HepG2 (cell line): ENCODE results near the gene CCSER2. TPM values are rescaled to one million over a fixed set of nuclear protein-coding genes. Genes with fewer than 3 reads are reported as not detected.

Experiments
- DNMT1 ChIP-seq: sonication (generic); formaldehyde crosslinking; IDR thresholded peaks from 2 replicates; pipeline ENCODE4 v1.5.1; 2020; ENCODE audit warnings: mild to moderate bottlenecking, missing genetic modification reagents
- EZH2 ChIP-seq: conservative IDR thresholded peaks from 2 replicates; pipeline ENCODE4 v1.6.1; 2012; ENCODE audit warnings: mild to moderate bottlenecking, low read depth, low read length, moderate library complexity
- MIER3 ChIP-seq: IDR thresholded peaks from 2 replicates; pipeline ENCODE4 v1.6.1; 2016; ENCODE audit warnings: missing compliant biosample characterization, borderline replicate concordance
- PHF8 ChIP-seq: sonication (generic); formaldehyde crosslinking; IDR thresholded peaks from 2 replicates; pipeline ENCODE4 v1.5.0; 2020; ENCODE audit warnings: missing genetic modification reagents
- SRSF4 ChIP-seq: fragments of 200-400 bp; formaldehyde crosslinking; IDR thresholded peaks from one replicate; pipeline ENCODE4 v1.6.1; 2018; ENCODE audit warnings: mild to moderate bottlenecking, low read depth, low read length, moderate library complexity; ENCODE audit not compliant: poor library complexity, severe bottlenecking
- TAF15 ChIP-seq: fragments of 200-400 bp; formaldehyde crosslinking; IDR thresholded peaks from one replicate; pipeline ENCODE4 v1.6.1; 2018; ENCODE audit warnings: mild to moderate bottlenecking, low read depth, low read length; ENCODE audit not compliant: poor library complexity, severe bottlenecking
- TCF12 ChIP-seq, 2 experiments: fragments of 450-650 bp in 1 of 2; sonication (generic) in 1 of 2; formaldehyde crosslinking in 1 of 2; IDR thresholded peaks; 2 replicates each; pipeline versions ENCODE4 v1.6.1 to v1.8.0; 2017 to 2022; ENCODE audit warnings: antibody characterized with exemption in 1 of 2, mild to moderate bottlenecking in 1 of 2, missing genetic modification reagents in 1 of 2, moderate library complexity in 1 of 2
- ZFP90 ChIP-seq: sonication (generic); formaldehyde crosslinking; IDR thresholded peaks from 2 replicates; pipeline ENCODE4 v1.8.0; 2022; ENCODE audit warnings: missing genetic modification reagents, mild to moderate bottlenecking, inconsistent platforms, borderline replicate concordance
- ZMYM4 ChIP-seq: sonication (generic); formaldehyde crosslinking; IDR thresholded peaks from 2 replicates; pipeline ENCODE4 v1.8.1; 2023; ENCODE audit warnings: mild to moderate bottlenecking, missing genetic modification reagents
- ZNF224 ChIP-seq: sonication (generic); formaldehyde crosslinking; IDR thresholded peaks from 2 replicates; pipeline ENCODE4 v1.5.0; 2020; ENCODE audit warnings: mild to moderate bottlenecking, missing genetic modification reagents
- ZNF264 ChIP-seq: sonication (generic); formaldehyde crosslinking; IDR thresholded peaks from 2 replicates; pipeline ENCODE4 v1.4.0; 2020; ENCODE audit warnings: missing genetic modification reagents
- polyA plus RNA-seq, 8 experiments: library from polyadenylated mRNA; depleted of rRNA in 3 of 8; stranded (reverse) in 7 of 8; unstranded in 1 of 8; fragments of >200 nt; fragmentation: Illumina TruSeq in 4 of 8; extraction: Trizol in 4 of 8; gene quantifications; 2 replicates each; pipeline versions ENCODE4 v1.2.1 to v1.2.3, GENCODE V29; 2011 to 2016; ENCODE audit warnings: low read depth in 4 of 8, missing spikeins in 1 of 8, mixed read lengths in 1 of 8; ENCODE audit not compliant: insufficient read depth in 1 of 8
- total RNA-seq, 5 experiments: library from RNA; depleted of rRNA; stranded (reverse); fragments of >200 nt; fragmentation: Illumina TruSeq; extraction: Trizol; gene quantifications; 2 replicates each; pipeline ENCODE4 v1.2.3, GENCODE V29; 2016; ENCODE audit warnings: low read depth in 1 of 5
- TF ChIP-seq, protein P1 (sequence below): sonication (generic); formaldehyde crosslinking; IDR thresholded peaks from one replicate; pipeline ENCODE4 v1.5.1; 2020; ENCODE audit warnings: mild to moderate bottlenecking, missing genetic modification reagents; ENCODE audit errors: not compliant biosample characterization
- TF ChIP-seq, protein P2 (sequence below): sonication (generic); formaldehyde crosslinking; IDR thresholded peaks from 2 replicates; pipeline ENCODE4 v1.8.1; 2023; ENCODE audit warnings: missing genetic modification reagents, inconsistent platforms, borderline replicate concordance

The CCSER2 gene
- total and polyA plus RNA-seq, 2 of the 13 experiments (the other 11 are each of a cell fraction or from before 2014, with no cell fraction given) = 13.3 to 17.2 TPM

DNA sequence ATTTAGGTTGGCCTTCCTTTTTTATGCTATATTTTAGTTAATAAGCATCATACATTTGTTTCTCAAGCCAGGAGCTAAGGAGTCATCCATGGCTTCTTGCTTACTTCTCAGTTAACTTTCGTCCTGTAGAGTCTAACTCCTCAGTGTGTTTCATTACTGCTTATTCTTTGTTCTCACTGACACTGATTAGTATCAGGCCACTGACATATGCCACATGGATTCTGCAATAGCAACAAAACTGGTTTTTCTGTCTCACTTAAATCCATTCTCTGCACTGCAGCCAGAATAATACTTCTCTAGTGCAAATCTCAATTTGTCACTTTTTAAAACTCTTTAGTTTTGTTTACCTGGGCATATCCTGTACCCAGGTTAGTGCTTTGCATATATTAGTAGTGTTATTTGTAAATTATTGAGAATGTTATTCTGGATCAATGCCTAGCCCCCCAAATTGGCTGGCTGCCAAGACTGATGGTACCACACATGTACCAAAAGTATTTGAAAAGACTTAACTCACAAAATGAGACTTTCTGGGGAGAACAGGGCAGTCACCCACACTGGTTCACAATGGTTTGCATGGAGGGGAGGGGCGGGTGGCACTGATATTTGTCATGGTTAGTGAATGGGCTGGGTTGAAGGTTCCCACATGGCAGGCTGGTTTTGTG lies 79.1 kb downstream of the CCSER2 start (continued):
- TF ChIP-seq, protein P1, sequence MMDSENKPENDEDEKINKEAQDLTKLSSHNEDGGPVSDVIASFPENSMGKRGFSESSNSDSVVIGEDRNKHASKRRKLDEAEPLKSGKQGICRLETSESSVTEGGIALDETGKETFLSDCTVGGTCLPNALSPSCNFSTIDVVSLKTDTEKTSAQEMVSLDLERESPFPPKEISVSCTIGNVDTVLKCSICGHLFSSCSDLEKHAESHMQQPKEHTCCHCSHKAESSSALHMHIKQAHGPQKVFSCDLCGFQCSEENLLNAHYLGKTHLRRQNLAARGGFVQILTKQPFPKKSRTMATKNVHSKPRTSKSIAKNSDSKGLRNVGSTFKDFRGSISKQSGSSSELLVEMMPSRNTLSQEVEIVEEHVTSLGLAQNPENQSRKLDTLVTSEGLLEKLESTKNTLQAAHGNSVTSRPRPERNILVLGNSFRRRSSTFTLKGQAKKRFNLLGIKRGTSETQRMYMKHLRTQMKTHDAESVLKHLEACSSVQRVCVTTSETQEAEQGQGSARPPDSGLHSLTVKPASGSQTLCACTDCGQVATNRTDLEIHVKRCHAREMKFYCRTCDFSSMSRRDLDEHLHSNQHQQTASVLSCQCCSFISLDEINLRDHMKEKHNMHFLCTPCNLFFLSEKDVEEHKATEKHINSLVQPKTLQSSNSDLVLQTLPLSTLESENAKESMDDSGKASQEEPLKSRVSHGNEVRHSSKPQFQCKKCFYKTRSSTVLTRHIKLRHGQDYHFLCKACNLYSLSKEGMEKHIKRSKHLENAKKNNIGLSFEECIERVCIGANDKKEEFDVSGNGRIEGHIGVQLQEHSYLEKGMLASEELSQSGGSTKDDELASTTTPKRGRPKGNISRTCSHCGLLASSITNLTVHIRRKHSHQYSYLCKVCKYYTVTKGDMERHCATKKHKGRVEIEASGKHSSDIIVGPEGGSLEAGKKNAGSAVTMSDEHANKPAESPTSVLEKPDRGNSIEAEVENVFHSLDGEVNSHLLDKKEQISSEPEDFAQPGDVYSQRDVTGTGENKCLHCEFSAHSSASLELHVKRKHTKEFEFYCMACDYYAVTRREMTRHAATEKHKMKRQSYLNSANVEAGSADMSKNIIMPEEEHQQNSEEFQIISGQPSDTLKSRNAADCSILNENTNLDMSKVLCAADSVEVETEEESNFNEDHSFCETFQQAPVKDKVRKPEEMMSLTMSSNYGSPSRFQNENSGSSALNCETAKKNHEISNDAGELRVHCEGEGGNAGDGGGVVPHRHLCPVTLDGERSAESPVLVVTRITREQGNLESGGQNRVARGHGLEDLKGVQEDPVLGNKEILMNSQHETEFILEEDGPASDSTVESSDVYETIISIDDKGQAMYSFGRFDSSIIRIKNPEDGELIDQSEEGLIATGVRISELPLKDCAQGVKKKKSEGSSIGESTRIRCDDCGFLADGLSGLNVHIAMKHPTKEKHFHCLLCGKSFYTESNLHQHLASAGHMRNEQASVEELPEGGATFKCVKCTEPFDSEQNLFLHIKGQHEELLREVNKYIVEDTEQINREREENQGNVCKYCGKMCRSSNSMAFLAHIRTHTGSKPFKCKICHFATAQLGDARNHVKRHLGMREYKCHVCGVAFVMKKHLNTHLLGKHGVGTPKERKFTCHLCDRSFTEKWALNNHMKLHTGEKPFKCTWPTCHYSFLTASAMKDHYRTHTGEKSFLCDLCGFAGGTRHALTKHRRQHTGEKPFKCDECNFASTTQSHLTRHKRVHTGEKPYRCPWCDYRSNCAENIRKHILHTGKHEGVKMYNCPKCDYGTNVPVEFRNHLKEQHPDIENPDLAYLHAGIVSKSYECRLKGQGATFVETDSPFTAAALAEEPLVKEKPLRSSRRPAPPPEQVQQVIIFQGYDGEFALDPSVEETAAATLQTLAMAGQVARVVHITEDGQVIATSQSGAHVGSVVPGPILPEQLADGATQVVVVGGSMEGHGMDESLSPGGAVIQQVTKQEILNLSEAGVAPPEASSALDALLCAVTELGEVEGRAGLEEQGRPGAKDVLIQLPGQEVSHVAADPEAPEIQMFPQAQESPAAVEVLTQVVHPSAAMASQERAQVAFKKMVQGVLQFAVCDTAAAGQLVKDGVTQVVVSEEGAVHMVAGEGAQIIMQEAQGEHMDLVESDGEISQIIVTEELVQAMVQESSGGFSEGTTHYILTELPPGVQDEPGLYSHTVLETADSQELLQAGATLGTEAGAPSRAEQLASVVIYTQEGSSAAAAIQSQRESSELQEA (CRISPR knock-in tag) = no peak
- TF ChIP-seq MIER3 (CRISPR knock-in tag) (no peak), ZNF264 (CRISPR knock-in tag) (no peak), EZH2 (no peak), ZNF224 (no peak), TCF12 (IDR thresholded peaks at IDR 0.05) (no peak), TCF12 (CRISPR knock-in tag; IDR thresholded peaks at IDR 0.05) (no peak), ZMYM4 (CRISPR knock-in tag) (no peak), PHF8 (CRISPR knock-in tag) (no peak), ZFP90 (no peak), TAF15 (no peak), DNMT1 (CRISPR knock-in tag) (no peak), SRSF4 (no peak)
- TF ChIP-seq, protein P2, sequence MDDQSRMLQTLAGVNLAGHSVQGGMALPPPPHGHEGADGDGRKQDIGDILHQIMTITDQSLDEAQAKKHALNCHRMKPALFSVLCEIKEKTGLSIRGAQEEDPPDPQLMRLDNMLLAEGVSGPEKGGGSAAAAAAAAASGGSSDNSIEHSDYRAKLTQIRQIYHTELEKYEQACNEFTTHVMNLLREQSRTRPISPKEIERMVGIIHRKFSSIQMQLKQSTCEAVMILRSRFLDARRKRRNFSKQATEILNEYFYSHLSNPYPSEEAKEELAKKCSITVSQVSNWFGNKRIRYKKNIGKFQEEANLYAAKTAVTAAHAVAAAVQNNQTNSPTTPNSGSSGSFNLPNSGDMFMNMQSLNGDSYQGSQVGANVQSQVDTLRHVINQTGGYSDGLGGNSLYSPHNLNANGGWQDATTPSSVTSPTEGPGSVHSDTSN (CRISPR knock-in tag) = no peak
